ENCODE data around the gene ARF6. TPM values are rescaled to one million over a fixed set of nuclear protein-coding genes. Genes with fewer than 3 reads are reported as not detected.

Gene ARF6
- total RNA-seq, 1 donor from 2014 or later = 53.4 TPM

DNA sequence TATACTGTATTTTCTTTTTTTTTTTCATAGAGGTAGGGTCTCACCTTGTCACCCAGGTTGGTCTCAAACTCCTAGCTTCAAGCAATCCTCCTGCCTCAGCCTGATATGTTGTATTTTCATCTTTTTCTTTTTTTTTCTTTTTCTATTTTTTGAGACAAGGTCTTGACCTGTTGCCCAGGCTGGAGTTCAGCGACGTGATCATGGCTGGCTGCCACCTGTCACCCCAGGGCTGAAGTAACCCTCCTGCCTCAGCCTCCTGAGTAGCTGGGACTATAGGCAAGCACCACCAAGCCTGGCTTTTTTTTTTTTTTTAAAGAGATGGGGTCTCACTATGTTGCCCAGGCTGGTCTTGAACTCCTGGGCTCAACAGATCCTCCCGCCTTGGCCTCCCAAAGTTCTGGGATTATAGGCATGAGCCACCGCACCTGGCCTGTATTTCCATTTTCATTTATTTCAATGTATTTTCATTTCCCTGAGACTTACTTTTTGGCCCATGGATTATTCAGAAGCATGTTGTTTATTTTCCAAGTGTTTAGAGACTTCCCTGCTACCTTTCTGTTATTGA, 16.2 kb upstream of the ARF6 start:
- no peaks in the 10 kb centered on the region for H3K36me3 Mint-ChIP-seq (ENCODE audit: unreplicated experiment)
- no peaks in the 10 kb centered on the region for H3K27me3 Mint-ChIP-seq (ENCODE audit: unreplicated experiment)
- no peaks in the 10 kb centered on the region for H3K9me3 Mint-ChIP-seq (ENCODE audit: unreplicated experiment)
- DNase-seq (ENCODE audit: extremely low spot score, unreplicated experiment) = no peak
- H3K4me3 Mint-ChIP-seq (ENCODE audit: unreplicated experiment) = no peak overlapping the region
- TF ChIP-seq CTCF (IDR thresholded peaks at IDR 0.05) = no peak
- H3K4me1 Mint-ChIP-seq (ENCODE audit: unreplicated experiment) = peaks cover 4% of the 10 kb centered on the region
- no peak overlapping the region for H3K27ac Mint-ChIP-seq (ENCODE audit: unreplicated experiment)

DNA sequence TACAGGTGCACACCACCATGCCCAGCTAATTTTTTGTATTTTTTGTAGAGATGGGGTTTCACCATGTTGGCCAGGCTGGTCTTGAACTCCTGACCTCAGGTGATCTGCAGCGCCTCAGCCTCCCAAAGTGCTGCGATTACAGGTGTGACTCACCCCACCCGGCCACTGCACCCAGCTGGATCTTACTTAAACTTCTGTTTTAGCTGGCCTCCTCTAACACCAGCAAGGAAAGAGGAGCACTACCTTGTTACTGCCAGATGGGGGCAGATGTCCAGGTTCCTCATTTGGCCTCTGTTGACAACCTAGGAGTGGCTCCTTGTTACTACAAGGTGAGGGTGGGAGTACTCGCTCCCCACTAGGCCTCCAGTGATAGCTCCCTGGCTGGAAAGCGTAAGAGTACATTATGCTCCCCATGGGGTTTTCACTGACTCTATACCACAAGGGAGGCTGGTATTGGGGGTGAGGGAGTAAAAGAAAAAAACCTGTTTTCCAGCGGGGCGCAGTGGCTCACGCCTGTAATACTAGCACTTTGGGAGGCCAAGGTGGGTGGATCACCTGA, 13.2 kb upstream of the ARF6 start:
- Mint-ChIP-seq H3K36me3 (ENCODE audit: unreplicated experiment) (no peaks in the 10 kb centered on the region), H3K4me1 (ENCODE audit: unreplicated experiment) (peaks cover 2% of the 10 kb centered on the region), H3K9me3 (ENCODE audit: unreplicated experiment) (no peaks in the 10 kb centered on the region), H3K27me3 (ENCODE audit: unreplicated experiment) (no peaks in the 10 kb centered on the region), H3K27ac (ENCODE audit: unreplicated experiment) (no peak overlapping the region), H3K4me3 (ENCODE audit: unreplicated experiment) (no peak overlapping the region)
- no peak for DNase-seq (ENCODE audit: extremely low spot score, unreplicated experiment)
- peak; percentile 61 for TF ChIP-seq CTCF (IDR thresholded peaks at IDR 0.05)

- no peaks in the 10 kb centered on the region for H3K9me3 Mint-ChIP-seq (ENCODE audit: unreplicated experiment)
- TF ChIP-seq CTCF (IDR thresholded peaks at IDR 0.05) = no peak
- H3K36me3 Mint-ChIP-seq (ENCODE audit: unreplicated experiment) = no peaks in the 10 kb centered on the region
- no peak for DNase-seq (ENCODE audit: extremely low spot score, unreplicated experiment)
- H3K27ac Mint-ChIP-seq (ENCODE audit: unreplicated experiment) = no peak overlapping the region
- peaks cover 2% of the 10 kb centered on the region for H3K4me1 Mint-ChIP-seq (ENCODE audit: unreplicated experiment)
- H3K27me3 Mint-ChIP-seq (ENCODE audit: unreplicated experiment) = no peaks in the 10 kb centered on the region
- no peak overlapping the region for H3K4me3 Mint-ChIP-seq (ENCODE audit: unreplicated experiment)
Measured at GRCh38 chr14:49880267-49881064, 12.4 kb upstream of the ARF6 start.

DNA sequence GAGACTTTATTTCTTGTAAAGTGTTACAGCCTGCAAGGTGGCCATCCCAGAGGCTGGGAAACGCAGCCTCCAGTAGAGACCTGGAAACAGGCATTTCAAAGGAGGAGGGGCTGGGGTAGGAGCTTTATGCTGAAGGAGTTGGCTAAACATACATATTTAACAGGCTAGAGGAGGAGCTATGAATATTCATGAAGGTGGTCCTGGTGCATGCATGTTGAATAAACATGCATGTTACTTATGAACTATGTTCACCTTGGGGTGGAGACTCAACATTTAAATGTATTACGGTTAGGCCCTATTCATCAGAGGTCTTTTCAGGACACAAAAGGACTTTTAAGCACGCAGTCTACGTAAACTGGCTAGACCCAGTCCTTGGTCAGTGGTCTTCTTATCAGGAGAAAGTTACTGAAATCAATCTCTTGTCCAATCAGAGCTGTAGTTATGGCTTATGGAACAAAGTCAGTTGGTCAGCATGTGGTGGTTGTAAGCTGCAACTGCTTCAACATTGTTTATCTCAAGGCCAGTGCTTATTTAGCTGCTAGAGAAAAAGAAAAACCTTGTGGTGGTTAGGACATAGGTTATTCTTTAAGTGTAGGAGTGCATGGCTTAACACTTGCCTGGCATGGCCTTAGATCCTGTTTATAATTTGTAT, 11.4 kb upstream of the ARF6 start:
- Mint-ChIP-seq H3K36me3 (ENCODE audit: unreplicated experiment) (no peaks in the 10 kb centered on the region), H3K27me3 (ENCODE audit: unreplicated experiment) (no peaks in the 10 kb centered on the region)

More for the DNA sequence above, 11.4 kb upstream of the ARF6 start:
- Mint-ChIP-seq H3K4me1 (ENCODE audit: unreplicated experiment) (peaks cover 2% of the 10 kb centered on the region), H3K9me3 (ENCODE audit: unreplicated experiment) (no peaks in the 10 kb centered on the region), H3K27ac (ENCODE audit: unreplicated experiment) (no peak overlapping the region), H3K4me3 (ENCODE audit: unreplicated experiment) (no peak overlapping the region)
- no peak for TF ChIP-seq CTCF (IDR thresholded peaks at IDR 0.05)
- DNase-seq (ENCODE audit: extremely low spot score, unreplicated experiment) = no peak

Data from osteocyte (in vitro differentiated cells).